GM15510 (cell line): Measurements from ENCODE around the gene CYBA.

Experiments
- POLR2A ChIP-seq: IDR thresholded peaks from 3 replicates; pipeline ENCODE4 v1.6.1; 2011; ENCODE audit warnings: borderline replicate concordance; ENCODE audit not compliant: insufficient read length; ENCODE audit errors: extremely low read depth

The CYBA gene

DNA sequence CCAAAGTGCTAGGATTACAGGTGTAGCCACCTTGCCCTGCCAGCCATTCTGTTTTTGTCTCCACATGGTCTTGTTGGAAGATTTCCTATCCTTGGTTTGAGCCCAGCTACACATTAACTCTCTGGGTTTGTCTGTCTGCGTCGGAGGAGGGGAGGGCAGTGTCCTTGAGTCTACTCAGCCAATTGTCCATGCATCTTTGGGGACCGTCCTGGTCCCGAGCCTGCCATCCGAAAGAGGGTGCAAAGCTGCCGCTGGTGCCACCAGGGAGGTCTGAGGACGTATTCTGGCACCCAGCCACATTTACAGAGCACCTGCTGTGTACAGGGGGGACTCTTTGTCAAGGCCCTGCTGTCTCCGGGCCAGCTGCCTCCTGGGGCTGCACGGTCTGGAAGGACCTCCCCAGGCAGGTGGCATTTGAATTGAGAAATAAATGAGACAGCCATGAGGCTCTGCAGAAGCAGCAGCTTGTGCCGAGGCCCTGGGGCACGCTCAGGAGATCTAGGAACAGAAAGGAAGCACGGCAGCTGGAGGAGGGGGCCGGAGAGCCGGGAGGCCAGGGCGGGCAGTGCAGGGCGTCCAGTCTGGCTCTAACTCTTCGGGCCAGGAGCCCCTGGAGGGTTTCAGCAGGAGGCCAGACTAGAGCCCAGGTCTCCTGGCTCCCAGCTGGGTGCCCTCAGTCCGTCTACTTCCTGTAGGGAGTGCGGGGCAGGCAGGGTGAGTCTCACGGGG lies 1.5 kb downstream of the CYBA start:
- TF ChIP-seq POLR2A, result no peak

GRCh38 chr16:88647178-88648070 lies 3.4 kb downstream of the CYBA start:
- peak; percentile 15 for TF ChIP-seq POLR2A

GRCh38 chr16:88646345-88647034 lies 4.4 kb downstream of the CYBA start:
- no peak for TF ChIP-seq POLR2A

DNA sequence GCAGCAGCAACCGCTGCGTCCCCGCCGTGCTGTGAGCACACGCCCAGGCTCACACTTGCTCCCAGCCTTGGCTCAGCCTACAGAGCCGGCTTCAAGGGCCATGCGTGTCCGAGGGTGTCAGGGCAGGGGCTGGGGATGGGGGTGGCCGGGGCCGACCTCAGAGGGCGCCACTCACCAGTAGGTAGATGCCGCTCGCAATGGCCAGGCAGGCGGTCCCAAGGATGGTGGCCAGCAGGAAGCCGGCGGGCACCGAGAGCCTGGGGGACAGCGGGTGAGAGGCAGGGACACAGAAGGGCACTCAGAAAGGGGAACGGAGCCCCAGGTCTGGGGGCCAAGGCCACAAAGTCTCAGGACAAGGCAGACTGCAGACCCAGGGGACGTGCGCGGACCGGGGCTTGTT lies 4.9 kb downstream of the CYBA start:
- TF ChIP-seq POLR2A, result no peak

DNA sequence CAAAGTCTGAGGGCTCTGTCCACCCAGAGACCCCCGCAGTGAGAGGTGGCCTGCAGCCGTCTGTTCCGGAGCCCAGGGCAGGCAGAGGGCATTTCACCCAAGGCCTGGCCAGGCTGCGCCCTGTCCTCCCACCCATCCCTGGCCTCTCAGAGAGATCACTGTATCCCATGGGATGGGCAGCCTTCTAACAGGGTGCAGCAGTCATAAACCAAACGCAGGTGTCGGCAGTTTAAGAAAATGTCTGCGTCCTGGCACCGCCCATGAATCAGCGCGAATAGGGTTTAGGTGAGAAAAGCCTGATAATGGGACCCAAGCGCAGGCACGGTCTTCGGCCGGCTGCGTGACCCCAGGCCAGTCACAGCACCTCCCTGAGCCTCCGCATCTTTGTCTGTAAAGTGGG lies 5.4 kb downstream of the CYBA start:
- TF ChIP-seq POLR2A, result no peak

GRCh38 chr16:88643644-88643932 lies 7.3 kb downstream of the CYBA start:
- TF ChIP-seq POLR2A, result no peak

DNA sequence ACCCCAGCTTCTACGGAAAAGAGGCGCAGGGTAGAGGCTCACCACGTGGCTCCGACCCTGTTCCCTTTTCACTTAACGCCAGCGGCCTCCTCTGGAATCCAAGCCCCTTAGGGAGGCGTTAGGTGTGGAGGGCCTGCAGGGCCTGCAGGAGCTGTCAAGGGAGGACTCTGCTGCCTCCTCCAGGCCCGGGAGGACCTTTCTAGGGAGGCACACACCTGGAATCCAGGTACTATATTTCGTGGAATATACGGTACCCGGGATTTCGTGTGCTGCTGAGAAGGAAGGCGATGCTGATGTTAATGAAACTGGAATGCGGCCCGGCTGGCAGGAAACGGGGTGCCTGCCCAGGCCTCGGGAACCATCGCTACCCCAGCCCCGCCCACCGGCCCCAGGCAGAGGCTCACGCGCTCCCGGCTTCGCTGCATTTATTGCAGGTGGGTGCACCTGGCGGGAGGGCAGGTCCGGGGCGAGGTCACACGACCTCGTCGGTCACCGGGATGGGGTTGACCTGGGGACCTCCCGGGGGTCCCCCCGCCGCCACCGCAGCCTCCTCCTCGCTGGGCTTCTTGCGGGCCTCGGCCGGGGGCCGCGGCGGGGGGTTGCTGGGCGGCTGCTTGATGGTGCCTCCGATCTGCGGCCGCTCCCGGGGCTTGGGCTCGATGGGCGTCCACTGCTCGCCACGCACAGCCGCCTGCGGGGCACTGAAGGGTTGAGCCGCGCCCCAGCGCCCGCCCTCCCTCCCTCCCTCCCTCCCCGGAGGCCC lies 7.8 kb downstream of the CYBA start:
- TF ChIP-seq POLR2A, result no peak

DNA sequence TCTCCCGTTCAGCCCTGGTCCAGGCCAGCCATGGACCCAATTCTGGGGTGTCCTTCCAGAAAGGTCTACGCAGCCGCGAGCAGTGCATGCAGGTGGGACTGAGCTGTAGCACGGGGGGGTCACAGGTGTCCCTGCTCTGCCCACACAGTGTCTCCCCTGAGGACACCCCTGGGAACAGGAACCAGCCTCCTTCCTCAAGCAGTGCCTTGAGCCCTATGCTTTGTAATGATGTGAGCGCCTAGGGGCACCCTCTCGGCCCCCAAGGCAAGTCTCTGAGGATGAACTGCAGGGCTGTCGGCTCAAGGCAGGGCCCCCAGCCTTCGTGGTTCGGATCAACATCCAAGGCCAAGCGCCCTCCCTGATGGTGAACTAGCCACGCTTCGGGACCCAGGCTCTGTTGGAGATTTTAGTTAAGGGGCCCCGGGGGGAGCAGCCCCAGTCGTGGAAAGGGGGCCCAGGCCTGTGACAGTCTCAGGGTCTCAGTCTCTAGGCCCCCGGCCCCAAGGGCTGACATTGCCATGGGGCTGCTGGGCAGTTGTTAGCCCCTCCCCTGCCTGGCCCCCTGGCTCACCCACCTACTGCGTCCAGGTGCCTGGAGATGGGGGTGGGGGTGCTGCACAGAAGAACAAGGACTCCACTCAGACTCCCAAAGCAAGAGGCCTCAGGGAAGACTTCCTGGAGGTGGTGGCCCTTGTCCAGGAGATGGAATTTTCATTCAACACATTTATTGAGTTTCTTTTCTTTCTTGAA lies 10.2 kb downstream of the CYBA start:
- no peak for TF ChIP-seq POLR2A

GRCh38 chr16:88640039-88640495 lies 10.8 kb downstream of the CYBA start:
- no peak for TF ChIP-seq POLR2A

GRCh38 chr16:88639231-88640038 lies 11.4 kb downstream of the CYBA start:
- no peak for TF ChIP-seq POLR2A

- no peak for TF ChIP-seq POLR2A
These were observed 12.3 kb downstream of the CYBA start, which contains the start of gene IL17C for GRCh38 chr16:88638323-88639230. TSS of gene IL17C (plus strand) at chr16:88638572. CDS start at chr16:88638642, 70 bp downstream.
